Measurements from ENCODE around the gene TTC39C.

TTC39C gene

DNA sequence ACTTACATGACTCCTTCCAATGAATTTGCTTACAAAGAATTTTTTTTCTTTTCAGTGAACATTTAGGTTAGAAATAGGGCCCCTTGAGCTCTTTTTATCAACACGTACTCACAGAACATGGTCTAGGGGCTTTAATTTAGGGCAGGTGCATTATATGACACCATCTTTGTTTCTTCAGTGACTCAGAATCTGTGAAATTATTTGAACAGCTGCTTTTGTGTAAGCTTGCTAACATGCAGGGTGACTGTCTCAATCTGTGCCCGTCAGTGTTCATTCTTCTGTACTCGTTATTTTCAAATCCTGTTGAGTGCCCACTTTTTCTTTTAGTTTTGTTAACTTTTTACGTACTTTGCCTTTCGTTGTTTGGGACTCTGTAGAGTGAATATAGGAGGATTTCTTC, 71.5 kb downstream of the TTC39C start:
- no peak for DNase-seq (ENCODE audit: low spot score)

DNA sequence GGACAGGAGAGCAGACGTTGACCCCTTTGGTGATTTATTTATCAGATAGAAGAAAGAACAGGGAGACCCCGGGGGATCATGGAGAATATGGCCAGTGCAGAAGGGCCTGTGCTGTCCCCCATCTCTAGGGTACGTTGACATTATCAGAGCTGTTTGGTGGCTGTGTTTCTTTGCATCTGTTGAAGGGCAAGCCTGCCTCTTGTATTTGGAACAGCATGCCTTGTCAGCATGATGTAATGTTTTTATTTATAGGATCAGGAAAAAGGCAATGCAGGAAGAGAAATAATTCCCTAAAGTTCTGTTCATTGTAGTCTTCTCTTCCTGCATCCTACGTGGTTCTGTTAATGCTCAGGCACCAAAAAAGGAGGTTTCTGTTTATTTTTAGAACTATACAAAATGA, 74.5 kb downstream of the TTC39C start:
- DNase-seq (ENCODE audit: low spot score): no peak

DNA sequence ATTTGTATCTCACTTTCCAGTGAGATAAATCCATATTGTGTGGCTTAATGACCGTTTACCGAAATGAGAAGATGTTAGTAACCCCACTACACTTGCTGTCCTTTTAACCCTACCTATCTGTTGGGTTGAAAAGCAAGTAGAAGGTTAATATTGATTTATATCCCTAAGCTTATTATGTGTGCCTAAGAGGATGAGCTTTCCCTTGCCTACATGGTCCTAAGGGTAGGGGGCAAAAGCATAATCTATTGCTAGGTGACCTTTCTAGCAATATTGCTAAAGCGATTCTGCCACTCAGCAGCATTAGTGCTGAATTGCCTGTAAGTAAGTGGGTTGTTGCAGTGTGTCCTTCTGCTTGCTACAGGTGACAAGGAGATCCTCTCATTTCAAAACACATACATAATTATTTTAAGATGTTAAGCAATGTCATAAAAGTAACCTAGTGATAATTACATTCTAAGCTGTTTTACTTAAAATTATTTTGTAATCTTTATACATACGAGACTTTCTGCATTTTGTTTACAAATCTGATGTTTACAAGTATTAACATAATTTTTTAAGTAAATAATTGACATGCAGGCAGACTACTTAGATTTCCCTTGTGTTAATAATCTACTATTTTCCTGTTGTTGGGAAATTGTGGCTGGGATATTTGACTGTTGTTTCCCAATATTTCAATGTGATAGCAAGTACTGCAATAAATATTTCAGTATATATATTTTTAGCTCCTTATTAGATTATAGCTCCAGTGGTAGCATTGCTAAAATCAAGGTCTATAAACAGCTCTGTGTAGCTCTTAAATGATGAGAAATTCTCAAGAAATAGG, 75.2 kb downstream of the TTC39C start:
- DNase-seq (ENCODE audit: low spot score): no peak

DNA sequence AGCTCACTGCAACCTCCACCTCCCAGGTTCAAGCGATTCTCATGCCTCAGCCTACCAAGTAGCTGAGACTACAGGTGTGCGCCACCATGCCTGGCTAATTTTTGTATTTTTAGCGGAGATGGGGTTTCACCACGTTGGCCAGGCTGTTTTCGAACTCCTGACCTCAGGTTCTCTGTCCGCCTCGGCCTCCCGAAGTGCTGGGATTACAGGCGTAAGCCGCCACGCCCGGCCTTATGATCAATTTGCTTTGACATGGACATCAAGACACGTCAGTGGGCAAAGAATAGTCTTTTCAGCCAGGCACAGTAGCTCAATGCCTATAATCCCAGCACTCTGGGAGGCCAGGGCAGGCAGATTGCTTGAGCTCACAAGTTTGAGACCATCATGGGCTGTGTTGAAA, 76.3 kb downstream of the TTC39C start:
- no peak for DNase-seq (ENCODE audit: low spot score)

DNA sequence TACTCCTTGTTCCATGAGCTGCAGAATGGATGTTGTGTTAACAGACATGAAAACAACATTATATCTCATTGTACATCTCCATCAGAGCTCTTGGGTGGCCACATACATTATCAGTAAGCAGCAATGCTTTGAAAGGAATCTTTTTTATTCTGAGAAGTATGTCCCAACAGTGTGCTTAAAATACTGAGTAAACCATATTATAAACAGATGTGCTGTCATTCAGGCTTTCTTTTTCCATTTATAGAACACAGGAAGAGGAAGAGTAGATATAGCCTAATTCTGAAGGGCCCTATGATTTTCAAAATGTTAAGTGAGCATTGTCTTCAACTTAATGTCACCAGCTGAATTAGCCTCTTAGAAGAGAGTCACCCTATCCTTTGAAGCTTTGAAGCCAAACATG, 80.0 kb downstream of the TTC39C start:
- DNase-seq (ENCODE audit: low spot score): no peak

DNA sequence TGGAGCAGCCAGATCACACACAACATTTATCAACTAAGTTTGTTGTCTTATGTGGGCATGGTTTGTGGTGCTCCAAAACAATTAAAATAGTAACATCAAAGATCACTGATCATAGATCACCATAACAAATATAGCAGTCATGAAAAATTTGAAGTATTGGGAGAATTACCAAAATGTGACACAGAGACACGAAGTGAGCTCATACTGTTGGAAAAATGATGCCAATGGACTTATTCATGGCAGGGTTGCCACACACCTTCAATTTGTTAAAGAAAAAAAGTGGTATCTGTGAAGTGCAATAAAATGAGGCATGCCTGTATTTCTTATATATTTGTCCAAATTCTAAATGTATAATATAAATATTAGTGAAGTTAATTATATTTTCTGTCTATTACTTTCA, 81.4 kb downstream of the TTC39C start:
- DNase-seq (ENCODE audit: low spot score): no peak

DNA sequence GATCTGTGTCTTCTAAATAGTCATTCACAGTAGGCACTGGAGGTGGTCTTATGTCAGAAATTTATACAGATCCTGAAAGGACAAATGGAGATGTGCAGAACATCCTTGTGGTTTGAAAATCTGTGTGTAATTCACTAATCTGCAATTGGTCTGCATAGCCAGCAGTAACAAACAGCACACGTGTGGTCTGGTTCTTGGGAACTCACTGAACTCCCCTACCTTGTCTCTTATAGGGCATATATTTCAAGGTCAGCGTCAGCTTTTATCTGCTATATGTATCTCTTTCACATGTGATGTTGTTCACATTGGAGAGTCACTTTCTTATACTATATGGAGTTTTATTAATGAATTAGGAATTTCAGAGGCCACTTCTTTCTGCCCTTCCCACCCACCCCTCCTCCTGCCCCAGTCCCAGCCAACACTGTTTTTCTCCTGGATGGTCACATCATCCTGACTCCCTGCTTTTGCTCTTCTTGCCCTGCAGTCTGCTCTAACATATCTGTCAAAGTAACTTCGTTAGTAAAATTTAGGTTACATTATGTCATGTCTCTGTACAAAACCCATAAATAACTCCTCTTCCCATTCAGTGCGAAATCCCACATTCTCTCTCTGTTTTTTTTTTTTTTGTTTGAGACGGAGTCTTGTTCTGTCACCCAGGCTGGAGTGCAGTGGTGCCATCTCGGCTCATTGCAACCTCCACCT, 88.9 kb downstream of the TTC39C start:
- DNase-seq (ENCODE audit: low spot score): no peak

GRCh38 chr18:24104486-24104885, 89.9 kb downstream of the TTC39C start:
- no peak for DNase-seq (ENCODE audit: low spot score)

DNA sequence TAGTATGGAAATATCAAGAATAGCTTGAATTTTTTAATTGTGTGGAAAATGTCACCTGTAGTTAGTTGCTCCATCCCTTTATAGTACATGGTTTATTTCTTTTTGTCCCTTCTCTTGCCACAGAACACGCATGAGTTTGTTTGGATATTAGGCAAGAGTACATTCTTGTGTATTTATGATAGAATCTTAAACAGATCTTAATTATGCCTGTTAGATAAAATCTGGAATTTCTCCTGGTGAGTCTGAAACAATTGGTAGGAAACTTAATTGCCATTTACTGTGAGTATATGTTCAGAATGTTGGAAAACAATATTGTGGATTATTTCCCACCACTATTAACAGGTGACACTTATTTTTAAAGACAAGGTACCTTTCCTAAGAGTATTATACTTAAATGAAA, 94.1 kb downstream of the TTC39C start:
- DNase-seq (ENCODE audit: low spot score): no peak

DNA sequence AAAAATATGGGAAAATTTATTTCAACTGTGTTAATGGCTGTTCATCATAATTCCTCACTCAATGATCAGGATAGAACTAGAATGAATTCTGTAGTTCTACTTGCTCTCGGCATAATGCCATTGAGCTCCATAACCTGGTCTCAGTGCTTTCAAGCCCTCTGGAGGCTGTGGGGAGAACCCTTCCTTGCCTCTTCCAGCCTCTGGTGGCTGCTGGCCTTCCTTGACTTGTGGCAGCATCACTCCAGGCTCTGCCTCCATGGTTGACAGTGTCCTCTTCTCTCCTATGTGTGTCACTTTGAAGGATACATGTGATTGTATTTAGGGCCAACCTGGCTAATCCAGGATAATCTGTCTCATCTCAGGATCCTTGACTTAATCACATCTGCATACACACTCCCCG, 97.4 kb downstream of the TTC39C start:
- no peak for DNase-seq (ENCODE audit: low spot score)

GRCh38 chr18:24112464-24112863, 97.9 kb downstream of the TTC39C start:
- no peak for DNase-seq (ENCODE audit: low spot score)

DNA sequence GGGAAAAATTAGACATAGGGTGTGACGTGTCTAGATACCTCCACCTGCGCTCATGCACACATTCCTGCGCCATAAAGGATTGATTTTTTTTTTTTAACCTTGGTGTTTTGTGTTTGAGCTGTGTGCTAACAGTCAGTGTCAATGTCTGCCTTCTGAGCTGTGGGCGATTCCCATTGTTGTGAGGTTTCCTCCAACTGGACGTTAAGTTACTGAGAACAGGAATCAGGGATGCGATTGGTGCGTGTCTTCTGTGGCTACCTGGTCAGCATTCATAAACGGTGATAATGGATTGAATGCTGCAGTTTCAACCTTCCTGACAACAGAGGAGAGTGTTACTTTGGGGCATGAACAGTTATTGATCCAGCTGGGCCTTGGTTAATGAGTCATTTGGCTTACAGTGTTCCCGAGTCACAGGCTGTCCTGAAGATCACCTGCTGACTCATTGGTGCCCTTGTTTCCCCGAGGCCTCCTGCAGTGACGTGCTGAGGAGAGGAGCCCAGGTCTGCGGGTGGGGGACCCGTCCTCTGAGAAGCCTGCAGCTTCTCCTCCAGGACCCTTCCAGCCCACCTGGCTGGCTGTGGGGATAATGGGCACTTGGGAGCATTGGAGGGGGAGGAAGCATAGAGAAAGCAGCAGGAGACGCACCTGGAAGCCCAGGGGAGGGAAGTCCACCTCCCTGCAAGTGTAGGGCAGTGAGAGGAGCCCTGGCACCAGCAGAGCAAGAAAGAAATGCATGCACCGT, 98.5 kb downstream of the TTC39C start:
- DNase-seq (ENCODE audit: low spot score): no peak

- no peak for DNase-seq (ENCODE audit: low spot score)
These were observed 100.5 kb downstream of the TTC39C start for GRCh38 chr18:24114924-24115549.

DNA sequence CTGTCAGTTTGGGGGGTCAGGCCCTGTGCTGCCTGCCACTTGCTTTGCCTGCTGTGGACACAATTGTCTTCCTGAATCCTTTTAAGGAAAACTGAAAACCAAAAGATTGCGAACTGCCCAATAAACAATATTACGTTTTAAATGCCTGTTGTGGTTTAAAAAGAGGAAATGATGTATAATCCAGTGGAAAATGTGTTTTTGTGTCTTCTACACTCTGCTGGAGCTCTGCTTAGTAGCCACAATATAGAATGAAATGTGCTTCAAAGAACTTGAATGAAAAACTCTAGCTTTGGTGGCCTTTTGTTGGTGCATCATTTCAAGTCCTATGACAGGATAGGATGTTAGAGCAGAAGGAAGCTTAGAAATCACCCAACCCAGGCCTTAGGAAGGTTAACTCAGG, 101.1 kb downstream of the TTC39C start:
- DNase-seq (ENCODE audit: low spot score): no peak

DNA sequence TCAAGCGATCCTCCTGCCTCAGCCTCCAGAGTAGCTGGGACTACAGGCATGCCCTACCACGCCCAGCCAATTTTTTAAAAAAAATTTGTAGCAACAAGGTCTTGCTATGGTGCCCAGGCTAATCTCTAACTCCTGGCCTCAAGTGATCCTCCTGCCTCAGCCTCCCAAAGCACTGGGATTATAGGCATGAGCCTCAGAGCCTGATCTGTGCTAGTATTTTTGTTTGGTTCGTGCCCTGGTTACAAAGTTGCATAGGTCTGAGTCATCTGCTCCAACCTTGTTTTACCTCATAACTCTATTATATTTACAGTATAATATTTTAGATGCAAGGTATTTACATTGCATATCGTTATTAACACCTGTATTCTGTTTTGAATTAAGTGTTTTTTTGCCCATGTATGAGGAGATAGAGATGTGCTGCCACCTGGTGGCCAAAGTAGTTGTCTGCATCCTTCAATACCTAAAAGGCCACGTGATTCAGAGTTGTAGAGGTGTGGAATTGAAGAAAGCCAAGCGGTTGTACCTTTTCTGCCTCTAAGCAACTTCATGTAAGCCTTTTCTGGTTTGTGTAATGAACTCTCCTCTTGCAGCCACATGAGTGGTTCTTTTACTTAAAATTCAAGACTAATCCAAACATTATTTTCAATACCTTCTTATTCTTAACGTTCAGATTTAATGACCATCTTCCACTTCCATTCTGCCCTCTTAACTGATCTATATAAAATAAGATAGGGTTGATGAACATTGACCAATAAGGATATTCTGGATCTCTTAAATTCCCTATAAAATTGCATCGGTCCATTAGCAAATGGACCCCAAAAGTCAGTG, 104.4 kb downstream of the TTC39C start:
- no peak for DNase-seq (ENCODE audit: low spot score)

- no peak for DNase-seq (ENCODE audit: low spot score)
These were observed 106.1 kb downstream of the TTC39C start for GRCh38 chr18:24120676-24121075.

DNA sequence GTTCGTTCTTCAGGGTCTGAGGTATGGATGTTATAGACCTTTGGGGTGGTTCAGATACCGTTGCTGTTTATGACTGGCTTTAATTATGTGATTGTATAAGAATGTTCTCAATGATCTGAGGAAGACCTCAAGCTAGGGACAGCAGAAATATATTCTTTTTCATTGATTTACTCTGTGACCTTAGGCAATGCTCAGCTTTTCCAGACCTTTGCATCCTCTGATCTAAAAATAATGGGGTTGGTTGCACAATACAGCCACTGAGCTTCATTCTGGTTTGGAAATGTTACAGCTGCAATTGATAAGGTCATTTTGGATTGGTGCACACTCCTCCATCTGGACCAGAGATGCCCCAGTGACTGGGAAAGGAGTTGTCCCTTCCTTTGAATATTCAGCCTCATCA, 107.1 kb downstream of the TTC39C start:
- no peak for DNase-seq (ENCODE audit: low spot score)

GRCh38 chr18:24126155-24126961, 111.8 kb downstream of the TTC39C start:
- DNase-seq (ENCODE audit: low spot score): no peak

DNA sequence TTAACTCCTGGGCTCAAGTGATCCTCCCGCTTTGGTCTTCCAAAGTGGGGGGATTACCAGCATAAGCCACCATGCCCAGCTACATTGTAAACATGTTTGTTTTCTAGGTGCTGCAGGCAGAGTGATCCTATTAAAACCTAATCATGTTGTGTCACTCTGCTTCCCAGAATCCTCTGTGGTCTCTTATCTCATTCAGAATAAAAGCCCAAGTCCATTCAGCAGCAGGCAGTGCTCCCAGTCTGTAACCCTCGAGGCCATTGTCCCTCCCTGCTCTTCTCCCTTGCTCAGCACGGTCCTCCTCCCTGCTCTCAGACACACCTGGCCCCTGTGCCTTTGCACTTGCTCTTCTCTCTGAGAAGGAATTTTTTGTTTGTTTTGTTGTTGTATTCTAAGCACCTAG, 113.2 kb downstream of the TTC39C start:
- no peak for DNase-seq (ENCODE audit: low spot score)

DNA sequence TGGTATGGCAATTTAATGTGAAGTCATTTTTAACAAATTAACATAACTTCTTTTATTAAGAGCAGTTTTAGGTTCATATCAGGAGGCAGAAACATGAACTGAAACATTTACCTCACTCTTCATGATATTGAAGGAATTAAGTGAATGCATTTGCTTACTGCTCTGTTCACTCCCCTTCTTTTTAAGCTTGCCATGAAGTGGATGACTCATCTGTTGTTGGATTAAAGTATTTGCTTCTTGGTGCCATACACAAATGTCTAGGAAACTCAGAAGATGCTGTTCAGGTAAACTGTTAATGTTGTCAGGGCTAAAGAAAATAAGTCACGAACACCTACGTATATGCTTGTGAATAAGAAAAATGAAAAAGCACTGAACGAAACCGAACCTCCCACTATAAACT, 114.1 kb downstream of the TTC39C start:
- no peak for DNase-seq (ENCODE audit: low spot score)

GRCh38 chr18:24130494-24130893, 115.9 kb downstream of the TTC39C start:
- no peak for DNase-seq (ENCODE audit: low spot score)
